H9 (cell line): ENCODE measurements around the gene SLC1A7. TPM values are rescaled to one million over a fixed set of nuclear protein-coding genes. Genes with fewer than 3 reads are reported as not detected.

ENCODE experiments used
- DNase-seq: peaks from one replicate; pipeline ENCODE4 v3.0.0-alpha.2; 2017
- H2AFZ ChIP-seq: one replicate; pipeline ENCODE4 v1.6.1; 2013; ENCODE audit warnings: mild to moderate bottlenecking, low read length, control low read depth, moderate library complexity
- H2AK5ac ChIP-seq: 2 replicates; pipeline ENCODE4 v1.6.1; 2013; ENCODE audit warnings: low read length, control low read depth, mixed read lengths; ENCODE audit not compliant: insufficient read length
- H2BK120ac ChIP-seq: one replicate; pipeline ENCODE4 v1.6.1; 2013; ENCODE audit warnings: low read depth, mild to moderate bottlenecking, low read length, control low read depth, inconsistent platforms; ENCODE audit not compliant: poor library complexity, severe bottlenecking
- H2BK12ac ChIP-seq: 2 replicates; pipeline ENCODE4 v1.6.1; 2013; ENCODE audit warnings: low read length, control low read depth, mixed read lengths, low read depth; ENCODE audit not compliant: insufficient read length
- H2BK15ac ChIP-seq: 2 replicates; pipeline ENCODE4 v1.6.1; 2013; ENCODE audit warnings: low read depth, low read length, control low read depth
- H2BK20ac ChIP-seq: one replicate; pipeline ENCODE4 v1.6.1; 2013; ENCODE audit warnings: low read depth, mild to moderate bottlenecking, low read length, control low read depth, inconsistent platforms; ENCODE audit not compliant: poor library complexity, severe bottlenecking
- H2BK5ac ChIP-seq: 2 replicates; pipeline ENCODE4 v1.6.1; 2013; ENCODE audit warnings: low read length, control low read depth, mixed read lengths; ENCODE audit not compliant: insufficient read length
- H3K14ac ChIP-seq: 2 replicates; pipeline ENCODE4 v1.6.1; 2013; ENCODE audit warnings: low read length, control low read depth; ENCODE audit not compliant: insufficient read depth
- H3K18ac ChIP-seq: 2 replicates; pipeline ENCODE4 v1.6.1; 2013; ENCODE audit warnings: low read depth, mild to moderate bottlenecking, mixed read lengths, low read length, control low read depth; ENCODE audit not compliant: insufficient read length
- H3K23ac ChIP-seq: 2 replicates; pipeline ENCODE4 v1.6.1; 2013; ENCODE audit warnings: low read length, control low read depth, mixed read lengths, low read depth; ENCODE audit not compliant: insufficient read length
- H3K23me2 ChIP-seq: 2 replicates; pipeline ENCODE4 v1.6.1; 2013; ENCODE audit warnings: low read depth, mild to moderate bottlenecking, mixed read lengths, low read length, control low read depth; ENCODE audit not compliant: insufficient read length, poor library complexity, severe bottlenecking
- H3K27ac ChIP-seq: 2 replicates; pipeline ENCODE4 v1.5.1; 2013; ENCODE audit warnings: low read length, control low read depth, mixed read lengths, low read depth; ENCODE audit not compliant: insufficient read length
- H3K27me3 ChIP-seq: 2 replicates; pipeline ENCODE4 v1.6.1; 2013; ENCODE audit warnings: low read length, control low read depth, inconsistent platforms; ENCODE audit not compliant: insufficient read depth
- H3K4ac ChIP-seq: 2 replicates; pipeline ENCODE4 v1.6.1; 2013; ENCODE audit warnings: low read depth, mild to moderate bottlenecking, control low read depth, inconsistent platforms, low read length, moderate library complexity
- H3K4me1 ChIP-seq: 2 replicates; pipeline ENCODE4 v1.6.1; 2013; ENCODE audit warnings: low read length, control low read depth, inconsistent platforms; ENCODE audit not compliant: insufficient read depth
- H3K4me2 ChIP-seq: 2 replicates; pipeline ENCODE4 v1.6.1; 2013; ENCODE audit warnings: low read length, control low read depth, mixed read lengths; ENCODE audit not compliant: insufficient read length, insufficient read depth
- H3K56ac ChIP-seq: 2 replicates; pipeline ENCODE4 v1.6.1; 2013; ENCODE audit warnings: low read depth, mild to moderate bottlenecking, mixed read lengths, low read length, control low read depth; ENCODE audit not compliant: insufficient read length
- H3K79me1 ChIP-seq: 2 replicates; pipeline ENCODE4 v1.6.1; 2013; ENCODE audit warnings: low read depth, mild to moderate bottlenecking, moderate library complexity, low read length, control low read depth, inconsistent platforms; ENCODE audit not compliant: insufficient read depth, poor library complexity, severe bottlenecking
- H3K79me2 ChIP-seq: 2 replicates; pipeline ENCODE4 v1.6.1; 2013; ENCODE audit warnings: low read length, control low read depth, inconsistent platforms; ENCODE audit not compliant: insufficient read depth
- H3K9ac ChIP-seq: 2 replicates; pipeline ENCODE4 v1.6.1; 2013; ENCODE audit warnings: low read length, control low read depth, mixed read lengths; ENCODE audit not compliant: insufficient read length; ENCODE audit errors: extremely low read depth
- H3K9me3 ChIP-seq: one replicate; pipeline ENCODE4 v1.6.1; 2013; ENCODE audit warnings: low read depth, low read length, inconsistent platforms; ENCODE audit not compliant: control insufficient read depth
- H3T11ph ChIP-seq: one replicate; pipeline ENCODE4 v1.6.1; 2013; ENCODE audit warnings: mild to moderate bottlenecking, low read length, control low read depth, inconsistent platforms
- H4K20me1 ChIP-seq: one replicate; pipeline ENCODE4 v1.6.1; 2013; ENCODE audit not compliant: control insufficient read depth, insufficient read length, insufficient read depth
- H4K5ac ChIP-seq: 2 replicates; pipeline ENCODE4 v1.6.1; 2013; ENCODE audit warnings: low read depth, mild to moderate bottlenecking, mixed read lengths, low read length, control low read depth; ENCODE audit not compliant: insufficient read length
- H4K8ac ChIP-seq: replicated peaks from 2 replicates; pipeline ENCODE4 v1.6.1; 2013; ENCODE audit warnings: low read length, control low read depth, mixed read lengths, low read depth; ENCODE audit not compliant: insufficient read length
- H4K91ac ChIP-seq: 2 replicates; pipeline ENCODE4 v1.6.1; 2013; ENCODE audit warnings: low read depth, mild to moderate bottlenecking, moderate library complexity, mixed read lengths, low read length, control low read depth; ENCODE audit not compliant: insufficient read length
- H3K27ac Mint-ChIP-seq, 3 experiments: 2 replicates in 2 of 3; 3 replicates in 1 of 3; pipeline ENCODE4 v1.8.0; 2020 to 2021; ENCODE audit warnings: mixed read lengths in 3 of 3, mild to moderate bottlenecking in 1 of 3, moderate library complexity in 1 of 3
- H3K27me3 Mint-ChIP-seq: 2 replicates; pipeline ENCODE4 v1.8.0; 2021; ENCODE audit warnings: low read depth, mild to moderate bottlenecking, moderate library complexity, mixed read lengths
- H3K36me3 Mint-ChIP-seq, 3 experiments: 2 replicates in 2 of 3; 3 replicates in 1 of 3; pipeline ENCODE4 v1.8.0; 2020 to 2021; ENCODE audit warnings: low read depth in 3 of 3, mixed read lengths in 3 of 3; ENCODE audit not compliant: insufficient read depth in 1 of 3
- H3K4me1 Mint-ChIP-seq, 2 experiments: 2 replicates each; pipeline ENCODE4 v1.8.0; 2020; ENCODE audit warnings: mixed read lengths in 2 of 2
- H3K4me3 Mint-ChIP-seq, 2 experiments: 2 replicates in 1 of 2; 3 replicates in 1 of 2; pipeline ENCODE4 v1.8.0; 2020 to 2021; ENCODE audit warnings: mild to moderate bottlenecking in 2 of 2, mixed read lengths in 2 of 2, moderate library complexity in 1 of 2
- H3K9me3 Mint-ChIP-seq, 2 experiments: 2 replicates in 1 of 2; 3 replicates in 1 of 2; pipeline ENCODE4 v1.8.0; 2020; ENCODE audit warnings: mild to moderate bottlenecking in 2 of 2, mixed read lengths in 2 of 2, moderate library complexity in 1 of 2
- CTCF ChIP-seq: fragments of 200-600 bp; sonication (generic); conservative IDR thresholded peaks from 3 replicates; pipeline ENCODE4 v1.8.0; 2021; ENCODE audit warnings: antibody characterized with exemption, mild to moderate bottlenecking
- WGBS: extraction: QIAGEN DNeasy Blood & Tissue Kit; methylation state at CpG from one replicate; pipeline ENCODE4 v1.1.7; 2013; ENCODE audit warnings: missing lambda C conversion rate, low lambda C conversion rate, mixed read lengths; ENCODE audit not compliant: insufficient read length; ENCODE audit errors: extremely low coverage; 5-methylcytosine and 5-hydroxymethylcytosine counted together
- total RNA-seq: library from RNA; stranded (reverse); gene quantifications from 2 replicates; pipeline ENCODE4 v1.2.1, GENCODE V29; 2021

The SLC1A7 gene
- total RNA-seq, 1 experiment from 2014 or later: not detected

GRCh38 chr1:53158900-53159299 is 16.5 kb upstream of the SLC1A7 start:
- H2BK5ac ChIP-seq: no peak overlapping the region
- Mint-ChIP-seq H3K36me3 (no peaks in the 10 kb centered on the region), H3K4me3 (no peak overlapping the region), H3K27me3 (no peaks in the 10 kb centered on the region; the same call in 1 of the 2 replicates), H3K4me1 (peaks cover 20 to 26% of the 10 kb centered on the region in 2 experiments), H3K9me3 (no peaks in the 10 kb centered on the region), H3K27ac (no peak overlapping the region)
- no CpG with 5 or more reads among the region's 1 CpG for WGBS
- no peak overlapping the region for H2BK20ac ChIP-seq
- no peak for TF ChIP-seq CTCF
- H2BK15ac ChIP-seq: no peak overlapping the region
- no peaks in the 10 kb centered on the region for H3K9me3 ChIP-seq
- no peak overlapping the region for H3K4me2 ChIP-seq
- no peaks in the 10 kb centered on the region for H4K20me1 ChIP-seq
- H3K23me2 ChIP-seq: no peaks in the 10 kb centered on the region
- H3K18ac ChIP-seq: no peak overlapping the region
- no peak overlapping the region for H3K4ac ChIP-seq
- no peak overlapping the region for H2AFZ ChIP-seq
- H3K4me1 ChIP-seq: peaks cover 5% of the 10 kb centered on the region; the same call in 1 of the 2 replicates
- no peak overlapping the region for H3K27ac ChIP-seq
- H3K79me1 ChIP-seq: no peaks in the 10 kb centered on the region
- no peak overlapping the region for H3K14ac ChIP-seq
- H2BK120ac ChIP-seq: no peak overlapping the region
- no peak overlapping the region for H4K8ac ChIP-seq
- no peak overlapping the region for H3K9ac ChIP-seq
- no peak overlapping the region for H3K23ac ChIP-seq
- H3K79me2 ChIP-seq: no peaks in the 10 kb centered on the region
- H4K5ac ChIP-seq: no peak overlapping the region
- H2AK5ac ChIP-seq: no peak overlapping the region
- no peak overlapping the region for H3T11ph ChIP-seq
- H3K27me3 ChIP-seq: no peaks in the 10 kb centered on the region
- no peak for DNase-seq
- no peak overlapping the region for H3K56ac ChIP-seq
- H2BK12ac ChIP-seq: no peak overlapping the region
- no peak overlapping the region for H4K91ac ChIP-seq
